Mucosa of stomach (tissue), 1 donor: ENCODE data around the gene FHIP1A.
"Not testable (repeated sequence)": the region's sequence is repeated elsewhere in the genome, so short reads cannot be mapped to it uniquely, and the experiment has no call there.

ENCODE experiments used
- H3K27me3 ChIP-seq: one replicate; pipeline ENCODE4 v1.7.0; 2013; ENCODE audit warnings: mild to moderate bottlenecking, low read length; ENCODE audit not compliant: control insufficient read depth, insufficient read depth
- H3K36me3 ChIP-seq: one replicate; pipeline ENCODE4 v1.7.0; 2013; ENCODE audit warnings: low read length; ENCODE audit not compliant: control insufficient read depth, insufficient read depth
- H3K4me1 ChIP-seq: one replicate; pipeline ENCODE4 v1.7.0; 2013; ENCODE audit warnings: mild to moderate bottlenecking, low read length; ENCODE audit not compliant: control insufficient read depth, insufficient read depth
- H3K4me3 ChIP-seq: one replicate; pipeline ENCODE4 v1.7.0; 2013; ENCODE audit warnings: low read length
- H3K9ac ChIP-seq: one replicate; pipeline ENCODE4 v1.7.0; 2013; ENCODE audit warnings: mild to moderate bottlenecking, low read length, moderate library complexity
- H3K9me3 ChIP-seq: one replicate; pipeline ENCODE4 v1.7.0; 2013; ENCODE audit warnings: mild to moderate bottlenecking, low read length, moderate library complexity; ENCODE audit not compliant: control insufficient read depth
- donor health status: Pancreatic carcinoma.

The FHIP1A gene

GRCh38 chr4:151403656-151404055, 5.3 kb upstream of the FHIP1A start:
- H3K9me3 ChIP-seq, result no peaks in the 10 kb centered on the region
- H3K4me1 ChIP-seq, result no peaks in the 10 kb centered on the region
- H3K9ac ChIP-seq, result no peak overlapping the region
- no peaks in the 10 kb centered on the region for H3K36me3 ChIP-seq
- no peak overlapping the region for H3K4me3 ChIP-seq
- no peaks in the 10 kb centered on the region for H3K27me3 ChIP-seq

GRCh38 chr4:151404802-151405201, 4.2 kb upstream of the FHIP1A start:
- H3K27me3 ChIP-seq, H3K4me1 ChIP-seq, H3K36me3 ChIP-seq, H3K9ac ChIP-seq, H3K9me3 ChIP-seq, H3K4me3 ChIP-seq: not testable (repeated sequence)

- H3K4me3 ChIP-seq, result no peak overlapping the region
Measured at GRCh38 chr4:151407018-151407417, 2.0 kb upstream of the FHIP1A start.

GRCh38 chr4:151407466-151408379, 1.3 kb upstream of the FHIP1A start:
- peak overlapping the region; percentile 81 for H3K9ac ChIP-seq
- H3K36me3 ChIP-seq, result no peaks in the 10 kb centered on the region
- no peaks in the 10 kb centered on the region for H3K9me3 ChIP-seq

More at GRCh38 chr4:151407018-151407417, 2.0 kb upstream of the FHIP1A start:
- Histone ChIP-seq H3K27me3 (no peaks in the 10 kb centered on the region), H3K9me3 (no peaks in the 10 kb centered on the region), H3K9ac (no peak overlapping the region), H3K36me3 (no peaks in the 10 kb centered on the region), H3K4me1 (no peaks in the 10 kb centered on the region)

GRCh38 chr4:151408380-151408629, 671 bp upstream of the FHIP1A start:
- Histone ChIP-seq H3K4me1 (no peaks in the 10 kb centered on the region), H3K9ac (peak overlapping the region; percentile 81), H3K27me3 (no peaks in the 10 kb centered on the region), H3K9me3 (no peaks in the 10 kb centered on the region), H3K36me3 (no peaks in the 10 kb centered on the region), H3K4me3 (peak overlapping the region; percentile 56)

More at GRCh38 chr4:151407466-151408379, 1.3 kb upstream of the FHIP1A start:
- H3K4me3 ChIP-seq, result peak overlapping the region; percentile 56
- no peaks in the 10 kb centered on the region for H3K27me3 ChIP-seq
- H3K4me1 ChIP-seq, result no peaks in the 10 kb centered on the region

- H3K9ac ChIP-seq, result peak overlapping the region; percentile 80
Measured at GRCh38 chr4:151409470-151410313, 716 bp downstream of the FHIP1A start.

GRCh38 chr4:151415978-151416377, 7.0 kb downstream of the FHIP1A start:
- H3K4me3 ChIP-seq, result no peak overlapping the region
- no peaks in the 10 kb centered on the region for H3K9me3 ChIP-seq
- peaks cover 15% of the 10 kb centered on the region for H3K4me1 ChIP-seq

More at GRCh38 chr4:151409470-151410313, 716 bp downstream of the FHIP1A start:
- Histone ChIP-seq H3K36me3 (no peaks in the 10 kb centered on the region), H3K4me1 (no peaks in the 10 kb centered on the region), H3K9me3 (no peaks in the 10 kb centered on the region), H3K4me3 (peak overlapping the region; percentile 56), H3K27me3 (no peaks in the 10 kb centered on the region)

GRCh38 chr4:151417164-151417571, 8.2 kb downstream of the FHIP1A start:
- Histone ChIP-seq H3K4me1 (peaks cover 15% of the 10 kb centered on the region), H3K36me3 (no peaks in the 10 kb centered on the region), H3K9ac (no peak overlapping the region), H3K4me3 (no peak overlapping the region), H3K9me3 (no peaks in the 10 kb centered on the region), H3K27me3 (no peaks in the 10 kb centered on the region)

More at GRCh38 chr4:151415978-151416377, 7.0 kb downstream of the FHIP1A start:
- no peaks in the 10 kb centered on the region for H3K36me3 ChIP-seq
- H3K27me3 ChIP-seq, result no peaks in the 10 kb centered on the region
- H3K9ac ChIP-seq, result no peak overlapping the region

GRCh38 chr4:151417766-151418376, 8.9 kb downstream of the FHIP1A start:
- Histone ChIP-seq H3K27me3 (no peaks in the 10 kb centered on the region), H3K9me3 (no peaks in the 10 kb centered on the region), H3K9ac (no peak overlapping the region), H3K36me3 (no peaks in the 10 kb centered on the region), H3K4me3 (no peak overlapping the region), H3K4me1 (peaks cover 15% of the 10 kb centered on the region)

- Histone ChIP-seq H3K27me3 (no peaks in the 10 kb centered on the region), H3K9me3 (no peaks in the 10 kb centered on the region), H3K9ac (no peak overlapping the region), H3K36me3 (no peaks in the 10 kb centered on the region), H3K4me3 (no peak overlapping the region), H3K4me1 (peaks cover 15% of the 10 kb centered on the region)
Measured at GRCh38 chr4:151418385-151418784, 9.4 kb downstream of the FHIP1A start.

GRCh38 chr4:151418856-151419255, 9.9 kb downstream of the FHIP1A start:
- no peaks in the 10 kb centered on the region for H3K9me3 ChIP-seq
- no peaks in the 10 kb centered on the region for H3K27me3 ChIP-seq
- H3K9ac ChIP-seq, result no peak overlapping the region
- H3K36me3 ChIP-seq, result no peaks in the 10 kb centered on the region
- H3K4me1 ChIP-seq, result peaks cover 15% of the 10 kb centered on the region
- H3K4me3 ChIP-seq, result no peak overlapping the region
